NT2/D1 (cell line): ENCODE measurements around the gene STAB1.

ENCODE experiments used
- DNase-seq: peaks from one replicate; pipeline ENCODE4 v3.0.0-alpha.2; 2011; ENCODE audit warnings: low read depth, low spot score
- H3K27me3 ChIP-seq: 2 replicates; pipeline ENCODE4 v1.6.0; 2011; ENCODE audit warnings: mild to moderate bottlenecking; ENCODE audit not compliant: insufficient read length, insufficient read depth
- H3K36me3 ChIP-seq: 2 replicates; pipeline ENCODE4 v1.6.1; 2011; ENCODE audit warnings: mild to moderate bottlenecking, low read length, mixed read lengths; ENCODE audit not compliant: insufficient read depth, insufficient read length
- H3K4me1 ChIP-seq: 2 replicates; pipeline ENCODE4 v1.5.1; 2011; ENCODE audit not compliant: insufficient read depth, insufficient read length
- H3K4me3 ChIP-seq: 2 replicates; pipeline ENCODE4 v1.5.1; 2011; ENCODE audit warnings: low read depth; ENCODE audit not compliant: insufficient read length
- H3K9ac ChIP-seq: 2 replicates; pipeline ENCODE4 v1.6.0; 2011; ENCODE audit warnings: low read depth; ENCODE audit not compliant: insufficient read length
- H3K9me3 ChIP-seq: 2 replicates; pipeline ENCODE4 v1.5.1; 2011; ENCODE audit warnings: mild to moderate bottlenecking, low read length; ENCODE audit not compliant: insufficient read depth
- SUZ12 ChIP-seq: IDR thresholded peaks from 2 replicates; pipeline ENCODE4 v1.6.1; 2011; ENCODE audit not compliant: insufficient read length, insufficient read depth; ENCODE audit errors: extremely low read depth
- YY1 ChIP-seq: IDR thresholded peaks from 2 replicates; pipeline ENCODE4 v1.6.1; 2011; ENCODE audit not compliant: insufficient read length, insufficient read depth
- ZNF274 ChIP-seq: IDR thresholded peaks from 2 replicates; pipeline ENCODE4 v1.6.1; 2011; ENCODE audit warnings: mild to moderate bottlenecking, low read depth, low read length

Gene STAB1

GRCh38 chr3:52490035-52490938 lies 4.9 kb upstream of the STAB1 start:
- H3K36me3 ChIP-seq = peaks cover 86% of the 10 kb centered on the region
- TF ChIP-seq YY1 (no peak), SUZ12 (no peak), ZNF274 (no peak)
- H3K9ac ChIP-seq = no peak overlapping the region

GRCh38 chr3:52490939-52491526 lies 4.1 kb upstream of the STAB1 start:
- Histone ChIP-seq H3K36me3 (peaks cover 78% of the 10 kb centered on the region), H3K27me3 (no peaks in the 10 kb centered on the region), H3K9me3 (no peaks in the 10 kb centered on the region), H3K4me1 (peaks cover 8% of the 10 kb centered on the region), H3K9ac (no peak overlapping the region), H3K4me3 (no peak overlapping the region)
- TF ChIP-seq ZNF274 (no peak), YY1 (no peak), SUZ12 (no peak)
- DNase-seq = no peak

More at GRCh38 chr3:52490035-52490938, 4.9 kb upstream of the STAB1 start:
- Histone ChIP-seq H3K4me3 (no peak overlapping the region), H3K27me3 (no peaks in the 10 kb centered on the region), H3K4me1 (peaks cover 5% of the 10 kb centered on the region), H3K9me3 (no peaks in the 10 kb centered on the region)
- DNase-seq = no peak

GRCh38 chr3:52492059-52492458 lies 3.1 kb upstream of the STAB1 start:
- Histone ChIP-seq H3K9me3 (no peaks in the 10 kb centered on the region), H3K9ac (no peak overlapping the region), H3K27me3 (no peaks in the 10 kb centered on the region), H3K4me1 (peaks cover 8% of the 10 kb centered on the region), H3K36me3 (peaks cover 68% of the 10 kb centered on the region), H3K4me3 (no peak overlapping the region)
- TF ChIP-seq SUZ12 (no peak), YY1 (no peak), ZNF274 (no peak)
- DNase-seq = no peak

DNA sequence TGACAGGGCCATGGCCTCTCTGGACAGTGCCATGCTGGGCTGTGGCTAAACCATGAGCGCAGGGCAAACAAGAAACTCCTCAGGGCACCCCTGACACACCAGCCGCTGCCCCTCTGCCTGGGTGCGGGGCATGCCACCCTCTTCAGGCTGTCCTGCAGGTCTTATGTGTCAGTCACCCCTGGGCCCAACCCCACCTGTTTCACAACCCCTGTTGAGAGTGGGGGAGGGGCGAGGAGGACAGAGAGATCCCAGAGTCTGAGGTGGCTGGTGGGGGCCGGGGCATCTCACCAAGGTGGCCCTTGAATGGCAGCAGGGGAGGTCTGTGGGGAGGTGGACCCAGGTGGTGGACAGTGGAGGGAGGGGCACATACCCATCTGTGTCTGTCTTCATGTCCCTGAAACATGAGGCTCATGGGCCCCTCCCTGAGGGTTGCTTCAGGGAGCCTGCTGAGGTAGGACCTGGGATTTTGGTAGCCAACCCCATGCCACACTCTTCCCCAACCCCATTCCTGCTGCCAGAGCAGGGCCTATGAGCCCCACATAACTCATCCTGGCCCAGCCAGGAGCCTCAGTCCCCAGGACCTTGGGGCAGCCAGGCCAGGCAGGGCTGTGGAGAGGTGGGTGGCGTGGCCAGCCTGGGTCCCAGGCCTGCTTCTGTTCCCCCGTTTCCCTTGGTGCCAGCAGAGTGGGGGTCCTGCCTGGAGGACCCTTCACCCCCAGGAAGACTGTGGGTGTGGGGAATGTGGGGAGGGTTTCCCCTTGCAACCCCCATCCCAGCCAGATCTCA lies 1.7 kb upstream of the STAB1 start:
- Histone ChIP-seq H3K27me3 (no peaks in the 10 kb centered on the region), H3K4me3 (no peak overlapping the region), H3K4me1 (peaks cover 8% of the 10 kb centered on the region), H3K9ac (no peak overlapping the region), H3K36me3 (peaks cover 54% of the 10 kb centered on the region), H3K9me3 (no peaks in the 10 kb centered on the region)
- TF ChIP-seq ZNF274 (no peak), SUZ12 (no peak), YY1 (no peak)
- no peak for DNase-seq

DNA sequence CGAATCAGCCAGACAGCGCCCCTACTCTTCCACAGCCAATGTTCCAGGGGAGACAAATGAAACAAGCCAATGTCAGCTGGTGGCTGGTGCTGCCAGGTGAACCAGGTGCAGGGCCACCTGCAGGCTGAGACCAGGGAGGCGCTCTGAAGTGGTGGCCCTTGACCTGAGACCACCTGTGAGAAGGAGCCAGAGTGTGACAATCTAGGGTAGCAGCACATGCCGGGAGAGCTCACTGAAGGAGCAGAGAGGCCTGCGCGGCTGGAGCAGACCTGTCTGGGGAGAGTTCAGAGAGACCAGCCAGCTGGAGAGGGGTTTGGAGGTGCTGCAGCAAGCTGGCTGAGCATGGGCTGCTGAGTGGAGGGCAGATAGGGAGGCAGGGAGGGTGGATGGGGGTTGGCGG lies 693 bp upstream of the STAB1 start:
- H3K4me1 ChIP-seq = peaks cover 8% of the 10 kb centered on the region
- no peak for TF ChIP-seq YY1
- no peak for TF ChIP-seq ZNF274
- TF ChIP-seq SUZ12 = no peak
- H3K9ac ChIP-seq = no peak overlapping the region
- H3K27me3 ChIP-seq = peaks cover 3% of the 10 kb centered on the region
- DNase-seq = no peak
- no peaks in the 10 kb centered on the region for H3K9me3 ChIP-seq
- H3K36me3 ChIP-seq = peaks cover 45% of the 10 kb centered on the region
- H3K4me3 ChIP-seq = no peak overlapping the region

- Histone ChIP-seq H3K4me1 (peaks cover 8% of the 10 kb centered on the region), H3K9me3 (no peaks in the 10 kb centered on the region), H3K36me3 (peaks cover 30% of the 10 kb centered on the region), H3K9ac (no peak overlapping the region), H3K27me3 (peaks cover 3% of the 10 kb centered on the region), H3K4me3 (no peak overlapping the region)
- DNase-seq = no peak
- no peak for TF ChIP-seq ZNF274
- TF ChIP-seq SUZ12 = no peak
- TF ChIP-seq YY1 = no peak
These were observed 852 bp downstream of the STAB1 start for GRCh38 chr3:52495777-52496602.
